A673 (cell line): ENCODE measurements around the gene ST6GALNAC3. TPM values are rescaled to one million over a fixed set of nuclear protein-coding genes. Genes with fewer than 3 reads are reported as not detected.
"Not testable (repeated sequence)": the region's sequence is repeated elsewhere in the genome, so short reads cannot be mapped to it uniquely, and the experiment has no call there.

ENCODE experiments used
- BruUV-seq: library from RNA; stranded (reverse); fragments of 400-500 nt; replicated peaks from 2 replicates; lab custom pipeline; 2021; lab: Mats Ljungman, UMichigan
- CTCF ChIA-PET: fragments of 300-600 bp; sonication (Branson Sonifier 250); formaldehyde crosslinking; loops from one replicate; lab custom pipeline; 2022; ENCODE audit warnings: antibody characterized with exemption; lab: Charles Lee
- POLR2A ChIA-PET: fragments of 300-600 bp; sonication (Branson Sonifier 250); formaldehyde crosslinking; loops from one replicate; lab custom pipeline; 2022; ENCODE audit warnings: antibody characterized with exemption; ENCODE audit not compliant: low non-redundant PET; lab: Charles Lee
- DNase-seq: peaks from one replicate; pipeline ENCODE4 v3.0.0-alpha.2; 2015; ENCODE audit warnings: low spot score
- H3K27ac ChIP-seq: fragments of 200-600 bp; sonication (generic); 2 replicates; pipeline ENCODE4 v1.5.1; 2016; ENCODE audit warnings: mixed run types, low read depth, mild to moderate bottlenecking, mixed read lengths, antibody characterized with exemption, low read length; ENCODE audit not compliant: poor library complexity, severe bottlenecking
- H3K27me3 ChIP-seq: fragments of 200-600 bp; sonication (generic); replicated peaks from 2 replicates; pipeline ENCODE4 v1.6.1; 2017; ENCODE audit warnings: mixed run types, low read depth, mild to moderate bottlenecking, mixed read lengths, antibody characterized with exemption, low read length; ENCODE audit not compliant: insufficient read depth, poor library complexity
- H3K36me3 ChIP-seq: fragments of 200-600 bp; sonication (generic); 2 replicates; pipeline ENCODE4 v1.6.1; 2016; ENCODE audit warnings: mixed run types, mild to moderate bottlenecking, mixed read lengths, antibody characterized with exemption, low read length; ENCODE audit not compliant: insufficient read depth, poor library complexity, severe bottlenecking
- H3K4me1 ChIP-seq: fragments of 200-600 bp; sonication (generic); 2 replicates; pipeline ENCODE4 v1.6.1; 2017; ENCODE audit warnings: mixed run types, mild to moderate bottlenecking, mixed read lengths, antibody characterized with exemption, low read length; ENCODE audit not compliant: insufficient read depth, poor library complexity, severe bottlenecking
- H3K4me3 ChIP-seq: fragments of 200-600 bp; sonication (generic); 2 replicates; pipeline ENCODE4 v1.5.1; 2016; ENCODE audit warnings: low read depth, mixed run types, mild to moderate bottlenecking, mixed read lengths, low read length; ENCODE audit not compliant: poor library complexity, severe bottlenecking
- H3K9me3 ChIP-seq: fragments of 200-600 bp; sonication (generic); 2 replicates; pipeline ENCODE4 v1.6.1; 2016; ENCODE audit warnings: mixed run types, low read depth, mild to moderate bottlenecking, mixed read lengths, antibody characterized with exemption, low read length; ENCODE audit not compliant: poor library complexity, severe bottlenecking
- CTCF ChIP-seq: fragments of 300-800, 200-600 bp; sonication (generic); conservative IDR thresholded peaks from 2 replicates; pipeline ENCODE4 v1.5.1; 2017; ENCODE audit warnings: low read depth, mild to moderate bottlenecking, antibody characterized with exemption, low read length, moderate library complexity, mixed read lengths
- EZH2 ChIP-seq: fragments of 200-600 bp; sonication (generic); IDR thresholded peaks from 2 replicates; pipeline ENCODE4 v1.6.1; 2017; ENCODE audit warnings: borderline replicate concordance, low read depth, mild to moderate bottlenecking, mixed read lengths, antibody characterized with exemption, low read length; ENCODE audit not compliant: poor library complexity, severe bottlenecking
- intact Hi-C: fragments of 100-400 bp; cut with micrococcal nuclease; formaldehyde crosslinking; loops from one replicate; pipeline ENCODE4 v1.10.0; 2022; ENCODE audit not compliant: unreplicated experiment
- total RNA-seq: library from RNA; stranded (reverse); gene quantifications from 2 replicates; pipeline ENCODE4 v1.2.3, GENCODE V29; 2021

ST6GALNAC3 gene
- total RNA-seq, 1 experiment from 2014 or later, result 1.2 TPM

GRCh38 chr1:76113446-76113845 lies 38.9 kb downstream of the ST6GALNAC3 start:
- CTCF ChIA-PET, result no interaction called here
- no peak for DNase-seq
- Histone ChIP-seq H3K9me3 (no peaks in the 10 kb centered on the region), H3K36me3 (no peaks in the 10 kb centered on the region), H3K4me1 (no peaks in the 10 kb centered on the region), H3K27ac (no peak overlapping the region), H3K27me3 (no peaks in the 10 kb centered on the region), H3K4me3 (no peak overlapping the region)
- POLR2A ChIA-PET, result no interaction called here
- no peak for TF ChIP-seq CTCF
- TF ChIP-seq EZH2, result no peak
- BruUV-seq, result no TSS peak
- intact Hi-C loops, result no loop called here

- no TSS peak for BruUV-seq
- no peaks in the 10 kb centered on the region for H3K27me3 ChIP-seq
- intact Hi-C loops, result no loop called here
- no peaks in the 10 kb centered on the region for H3K36me3 ChIP-seq
- ChIA-PET CTCF (no interaction called here), POLR2A (no interaction called here)
- H3K9me3 ChIP-seq, result no peaks in the 10 kb centered on the region
- no peak for TF ChIP-seq EZH2
- H3K27ac ChIP-seq, result no peak overlapping the region
- H3K4me3 ChIP-seq, result no peak overlapping the region
- no peaks in the 10 kb centered on the region for H3K4me1 ChIP-seq
- DNase-seq, result no peak
These were observed 40.6 kb downstream of the ST6GALNAC3 start for GRCh38 chr1:76115171-76115570.

GRCh38 chr1:76121850-76122249 lies 47.3 kb downstream of the ST6GALNAC3 start:
- no peak for DNase-seq
- H3K36me3 ChIP-seq, result no peaks in the 10 kb centered on the region
- ChIA-PET POLR2A (no interaction called here), CTCF (no interaction called here)
- H3K27me3 ChIP-seq, result no peaks in the 10 kb centered on the region
- TF ChIP-seq CTCF, result no peak
- H3K9me3 ChIP-seq, result no peaks in the 10 kb centered on the region
- no peaks in the 10 kb centered on the region for H3K4me1 ChIP-seq
- no peak overlapping the region for H3K4me3 ChIP-seq
- H3K27ac ChIP-seq, result no peak overlapping the region
- intact Hi-C loops, result loop anchor here (10.0 kb wide), 1 partner anchor 127 kb away; no protein-coding TSS in a partner anchor
- no TSS peak for BruUV-seq

GRCh38 chr1:76122271-76122670 lies 47.7 kb downstream of the ST6GALNAC3 start:
- H3K36me3 ChIP-seq, result no peaks in the 10 kb centered on the region
- H3K4me1 ChIP-seq, result no peaks in the 10 kb centered on the region
- no TSS peak for BruUV-seq
- H3K9me3 ChIP-seq, result no peaks in the 10 kb centered on the region
- POLR2A ChIA-PET, result no interaction called here
- H3K27ac ChIP-seq, result no peak overlapping the region
- no peaks in the 10 kb centered on the region for H3K27me3 ChIP-seq
- CTCF ChIA-PET, result no interaction called here
- TF ChIP-seq CTCF (no peak), EZH2 (no peak)
- no peak for DNase-seq
- intact Hi-C loops, result loop anchor here (10.0 kb wide), 1 partner anchor 127 kb away; no protein-coding TSS in a partner anchor
- H3K4me3 ChIP-seq, result no peak overlapping the region

- intact Hi-C loops, result loop anchor here (10.0 kb wide), 1 partner anchor 129 kb away; no protein-coding TSS in a partner anchor
- H3K4me3 ChIP-seq, H3K27ac ChIP-seq, H3K27me3 ChIP-seq, H3K4me1 ChIP-seq, POLR2A ChIA-PET, H3K36me3 ChIP-seq, CTCF ChIA-PET, H3K9me3 ChIP-seq, DNase-seq, BruUV-seq: not testable (repeated sequence)
These were observed 49.0 kb downstream of the ST6GALNAC3 start for GRCh38 chr1:76123411-76124064.
